Pancreas (tissue), 10 donors: ENCODE results near the gene POLR1B. TPM values are rescaled to one million over a fixed set of nuclear protein-coding genes. Genes with fewer than 3 reads are reported as not detected.
"Not testable (repeated sequence)": the region's sequence is repeated elsewhere in the genome, so short reads cannot be mapped to it uniquely, and the experiment has no call there.

Experiments
- ATAC-seq, 4 donors: fragments of 200-7000 bp; cut with Tn5 transposase; one replicate each; pipeline versions ENCODE4 v1.8.0 to v1.9.1; 2020; ENCODE audit warnings: mild to moderate bottlenecking in 4 of 4, moderate library complexity in 4 of 4
- DNase-seq, 6 donors: peaks; one replicate each; pipeline ENCODE4 v3.0.0-alpha.2; 2020
- FAIRE-seq: peaks from 2 replicates; lab custom pipeline; 2012; peaks lifted over from hg19 to GRCh38; lab: Jason Lieb, UNC
- H3K27ac ChIP-seq, 4 donors: fragments of 200-600 bp; sonication (generic); 1 replicate in 3 of 4; 2 replicates in 1 of 4; pipeline versions ENCODE4 v1.5.0 to v1.8.0; 2020
- H3K27me3 ChIP-seq, 4 donors: fragments of 200-600 bp; one replicate each; pipeline ENCODE4 v1.8.0; 2021
- H3K36me3 ChIP-seq, 3 donors: fragments of 200-600 bp; sonication (generic) in 1 of 3; one replicate each; pipeline versions ENCODE4 v1.5.0 to v1.8.0; 2020 to 2021
- H3K4me1 ChIP-seq, 3 donors: fragments of 200-600 bp; one replicate each; pipeline ENCODE4 v1.8.0; 2021
- H3K4me3 ChIP-seq, 4 donors: fragments of 200-600 bp; sonication (generic) in 2 of 4; one replicate each; pipeline versions ENCODE4 v1.5.0 to v1.8.0; 2020 to 2021
- H3K9me3 ChIP-seq, 4 donors: fragments of 200-600 bp; one replicate each; pipeline ENCODE4 v1.8.0; 2021
- WGBS, 2 donors: extraction: QIAGEN DNeasy Blood & Tissue Kit; methylation state at CpG; one replicate each; pipeline ENCODE4 v1.1.7; 2013; 5-methylcytosine and 5-hydroxymethylcytosine counted together
- intact Hi-C, 3 donors: fragments of 100-400 bp; cut with DNase I; formaldehyde crosslinking; loops; one replicate each; pipeline versions ENCODE4 v1.11.1 to v1.14.2; 2022
- polyA plus RNA-seq, 2 donors: library from polyadenylated mRNA; stranded (reverse); fragments of 200-250 nt; gene quantifications; one replicate each; pipeline ENCODE4 v1.2.3, GENCODE V29; 2013
- total RNA-seq, 6 donors: library from RNA; stranded (reverse); fragmentation: NEBNext Ultra II Directional in 4 of 6; extraction: Animal tissue kit (Norgen Biotek cat#: 25700) in 4 of 6; gene quantifications; one replicate each; pipeline versions ENCODE4 v1.2.1 to v1.2.4, GENCODE V29; 2021 to 2023
- TF ChIP-seq, protein P1 (sequence below), 4 donors: fragments of 200-600 bp; sonication (generic) in 3 of 4; IDR thresholded peaks; one replicate each; pipeline versions ENCODE4 v1.5.0 to v1.8.0; 2021; ENCODE audit warnings: antibody characterized with exemption in 4 of 4
- donor health status: healthy with polysubstance abuse.
- donor health status: DM: no; HTN: no; CAD: no; lungs with moderate emphysema.
- donor health status: DM: no; HTN: no; CAD: no.
- donor health status: control.
- donor health status: control.
- donor health status: Bipolar disorder and iron deficiency.
- donor health status: DM: yes; HTN: yes; CAD: no.
- donor health status: DM: no; HTN: no; CAD: no.
- donor health status: DM: no; HTN: no; CAD: no.
- donor health status: DM: yes; HTN: yes; CAD: no.

Gene POLR1B
- total and polyA plus RNA-seq, 8 donors = 5.5 to 16.9 (median 11.2) TPM

DNA sequence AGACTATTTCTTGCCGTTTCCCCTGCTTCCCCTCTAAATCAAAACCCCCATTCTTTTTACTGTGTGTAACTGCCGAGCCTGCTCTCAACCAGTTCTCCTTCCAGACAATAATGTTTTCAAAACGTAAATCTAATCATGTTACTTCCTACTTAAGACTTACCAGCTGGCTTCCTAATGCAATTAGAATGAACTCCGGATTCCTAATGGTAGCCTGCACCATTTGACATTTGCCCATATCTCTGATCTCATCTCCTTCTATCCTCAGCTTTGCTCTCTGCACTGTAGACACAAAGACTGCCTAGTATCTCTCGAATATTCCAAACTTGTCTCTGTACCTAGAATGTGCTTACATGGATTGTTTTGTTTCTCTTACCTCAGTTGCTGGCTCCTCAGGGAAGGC, 47.4 kb upstream of the POLR1B start:
- WGBS, 2 donors = 78 to 90% methylated on average over 5 of the region's 5 CpGs
- TF ChIP-seq, protein P1, sequence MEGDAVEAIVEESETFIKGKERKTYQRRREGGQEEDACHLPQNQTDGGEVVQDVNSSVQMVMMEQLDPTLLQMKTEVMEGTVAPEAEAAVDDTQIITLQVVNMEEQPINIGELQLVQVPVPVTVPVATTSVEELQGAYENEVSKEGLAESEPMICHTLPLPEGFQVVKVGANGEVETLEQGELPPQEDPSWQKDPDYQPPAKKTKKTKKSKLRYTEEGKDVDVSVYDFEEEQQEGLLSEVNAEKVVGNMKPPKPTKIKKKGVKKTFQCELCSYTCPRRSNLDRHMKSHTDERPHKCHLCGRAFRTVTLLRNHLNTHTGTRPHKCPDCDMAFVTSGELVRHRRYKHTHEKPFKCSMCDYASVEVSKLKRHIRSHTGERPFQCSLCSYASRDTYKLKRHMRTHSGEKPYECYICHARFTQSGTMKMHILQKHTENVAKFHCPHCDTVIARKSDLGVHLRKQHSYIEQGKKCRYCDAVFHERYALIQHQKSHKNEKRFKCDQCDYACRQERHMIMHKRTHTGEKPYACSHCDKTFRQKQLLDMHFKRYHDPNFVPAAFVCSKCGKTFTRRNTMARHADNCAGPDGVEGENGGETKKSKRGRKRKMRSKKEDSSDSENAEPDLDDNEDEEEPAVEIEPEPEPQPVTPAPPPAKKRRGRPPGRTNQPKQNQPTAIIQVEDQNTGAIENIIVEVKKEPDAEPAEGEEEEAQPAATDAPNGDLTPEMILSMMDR (IDR thresholded peaks at IDR 0.05) = no peak
- ATAC-seq (no peak), FAIRE-seq (no peak), DNase-seq (no peak)
- Histone ChIP-seq H3K27ac (no peak overlapping the region), H3K36me3 (peaks cover 0 to 7% (median 0%) of the 10 kb centered on the region in 3 donors), H3K4me3 (no peak overlapping the region), H3K4me1 (no peaks in the 10 kb centered on the region), H3K9me3 (no peaks in the 10 kb centered on the region), H3K27me3 (no peaks in the 10 kb centered on the region)
- intact Hi-C loops = no loop called here

DNA sequence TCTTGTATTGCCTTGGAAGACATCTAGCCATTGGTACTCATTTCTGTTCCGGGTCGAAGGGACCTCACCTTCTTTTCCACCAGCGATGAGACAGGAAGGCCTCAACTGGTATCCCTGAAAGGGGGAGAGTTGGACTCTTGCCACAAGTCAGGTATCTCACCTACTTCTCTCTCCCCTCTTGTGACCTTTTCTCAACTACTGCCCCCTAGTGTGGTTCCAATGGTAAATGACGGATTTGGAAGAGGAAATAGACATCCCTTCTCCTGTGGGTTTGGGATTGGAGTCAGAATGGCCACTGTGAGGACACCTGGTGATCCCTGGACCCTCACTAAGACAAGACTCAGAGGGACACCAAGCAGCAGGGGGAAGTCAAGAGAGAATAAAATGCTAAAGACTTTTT, 46.4 kb upstream of the POLR1B start:
- DNase-seq, H3K4me1 ChIP-seq, FAIRE-seq, ATAC-seq, H3K9me3 ChIP-seq, H3K4me3 ChIP-seq, H3K27me3 ChIP-seq, H3K27ac ChIP-seq, intact Hi-C loops, H3K36me3 ChIP-seq: not testable (repeated sequence)
- WGBS, 2 donors = 72 to 91% methylated on average over 4 of the region's 4 CpGs

DNA sequence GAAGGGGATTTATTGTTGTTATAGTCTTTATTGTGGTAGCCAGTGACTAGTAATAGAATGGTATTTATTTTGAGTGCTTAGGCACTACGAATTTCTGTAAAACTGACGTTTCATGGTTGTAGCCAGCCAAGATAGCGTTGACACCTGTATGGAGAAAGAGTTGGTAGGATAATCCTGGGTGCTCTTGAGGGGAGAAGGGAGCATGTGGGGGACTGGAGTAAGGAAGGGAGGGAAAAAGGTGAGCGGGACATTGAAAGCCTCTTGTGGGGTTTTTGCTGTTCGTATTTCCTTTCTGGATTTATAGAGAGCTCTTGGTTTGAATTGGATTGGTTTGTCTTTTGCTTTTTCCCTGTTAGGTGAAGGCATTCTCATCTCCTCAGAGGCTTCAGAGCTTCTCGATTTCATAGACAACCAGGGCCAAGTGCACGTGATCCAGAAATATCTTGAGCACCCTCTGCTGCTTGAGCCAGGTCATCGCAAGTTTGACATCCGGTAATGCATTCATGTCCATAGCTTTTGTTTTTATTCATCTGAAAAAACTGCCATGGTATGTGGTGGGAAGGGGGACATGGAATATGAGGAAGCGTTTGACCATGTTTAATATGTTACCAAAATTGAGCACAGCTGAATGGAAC, 41.3 kb upstream of the POLR1B start:
- H3K27me3 ChIP-seq, intact Hi-C loops, H3K36me3 ChIP-seq, H3K27ac ChIP-seq, H3K4me3 ChIP-seq, H3K9me3 ChIP-seq, H3K4me1 ChIP-seq: not testable (repeated sequence)
- ATAC-seq = peak; percentile 86 to 92 (median 90)
- TF ChIP-seq, protein P1 (IDR thresholded peaks at IDR 0.05) = peak in 1 of 4 donors; percentile 11
- DNase-seq = peak in 2 of 6 donors; percentile 21 to 56
- WGBS, 2 donors = 33 to 34% methylated on average over 8 to 9 of the region's 10 CpGs
- FAIRE-seq = peak; percentile 29

DNA sequence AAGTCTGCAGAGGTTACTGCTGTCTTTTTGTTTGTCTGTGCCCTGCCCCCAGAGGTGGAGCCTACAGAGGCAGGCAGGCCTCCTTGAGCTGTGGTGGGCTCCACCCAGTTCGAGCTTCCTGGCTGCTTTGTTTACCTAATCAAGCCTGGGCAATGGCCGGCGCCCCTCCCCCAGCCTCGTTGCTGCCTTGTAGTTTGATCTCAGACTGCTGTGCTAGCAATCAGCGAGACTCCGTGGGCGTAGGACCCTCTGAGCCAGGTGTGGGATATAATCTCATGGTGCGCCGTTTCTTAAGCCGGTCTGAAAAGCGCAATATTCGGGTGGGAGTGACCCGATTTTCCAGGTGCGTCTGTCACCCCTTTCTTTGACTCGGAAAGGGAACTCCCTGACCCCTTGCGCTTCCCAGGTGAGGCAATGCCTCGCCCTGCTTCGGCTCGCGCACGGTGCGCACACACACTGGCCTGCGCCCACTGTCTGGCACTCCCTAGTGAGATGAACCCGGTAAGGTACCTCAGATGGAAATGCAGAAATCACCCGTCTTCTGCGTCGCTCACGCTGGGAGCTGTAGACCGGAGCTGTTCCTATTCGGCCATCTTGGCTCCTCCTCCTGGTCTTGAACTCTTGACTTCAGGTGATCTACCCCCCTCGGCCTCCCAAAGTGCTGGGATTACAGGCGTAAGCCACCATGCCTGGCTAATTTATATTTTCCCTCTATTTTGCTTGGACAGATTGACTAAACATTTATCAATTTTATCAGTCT, 32.8 kb upstream of the POLR1B start:
- H3K27ac ChIP-seq, H3K27me3 ChIP-seq, H3K4me3 ChIP-seq, ATAC-seq, H3K4me1 ChIP-seq, intact Hi-C loops, H3K36me3 ChIP-seq, H3K9me3 ChIP-seq, FAIRE-seq, DNase-seq: not testable (repeated sequence)
- 89 to 93% methylated on average over 21 to 29 of the region's 32 CpGs for WGBS, 2 donors

DNA sequence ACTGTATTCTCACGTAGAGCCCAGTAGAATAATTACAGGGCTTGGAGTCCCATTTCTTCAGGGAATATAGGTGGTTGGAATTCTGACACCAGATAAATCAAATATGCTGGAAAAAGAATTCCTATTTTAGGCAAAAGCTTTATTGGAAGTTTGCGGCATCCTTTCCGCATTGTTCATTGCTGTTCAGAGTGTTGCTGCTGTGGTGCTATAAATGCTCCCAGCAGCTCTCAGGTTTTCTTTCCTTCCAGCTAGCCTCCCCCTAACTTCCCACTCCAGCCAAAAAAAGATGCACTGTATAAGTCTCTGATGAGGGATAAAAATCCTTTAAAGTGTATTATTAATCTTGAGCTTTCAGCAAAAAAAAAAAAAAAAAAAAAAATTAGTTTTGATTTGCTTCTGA, 25.5 kb upstream of the POLR1B start:
- intact Hi-C loops = no loop called here
- no peak for DNase-seq
- H3K9me3 ChIP-seq = no peaks in the 10 kb centered on the region
- no peaks in the 10 kb centered on the region for H3K36me3 ChIP-seq
- no peak overlapping the region for H3K27ac ChIP-seq
- FAIRE-seq = no peak
- H3K4me1 ChIP-seq = no peaks in the 10 kb centered on the region
- H3K4me3 ChIP-seq = no peak overlapping the region
- TF ChIP-seq, protein P1 (IDR thresholded peaks at IDR 0.05) = no peak
- no peaks in the 10 kb centered on the region for H3K27me3 ChIP-seq
- ATAC-seq = no peak
- 97 to 99% methylated on average over 3 of the region's 3 CpGs for WGBS, 2 donors

DNA sequence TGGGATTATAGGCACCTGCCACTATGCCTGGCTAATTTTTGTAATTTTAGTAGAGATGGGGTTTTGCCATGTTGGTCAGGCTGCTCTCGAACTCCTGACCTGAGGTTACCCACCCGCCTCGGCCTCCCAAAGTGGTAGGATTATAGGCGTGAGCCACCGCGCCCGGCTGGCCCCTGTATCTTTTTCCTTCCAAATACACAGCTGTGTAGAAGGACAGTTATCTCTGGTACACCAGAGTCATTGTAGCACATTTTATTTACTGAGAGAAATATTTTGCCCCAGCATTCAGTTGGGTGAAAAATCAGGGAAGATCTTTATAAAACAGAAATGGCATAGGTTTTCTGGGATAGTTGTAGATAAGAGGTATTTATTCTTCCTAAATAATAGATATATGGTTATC, 23.5 kb upstream of the POLR1B start:
- Histone ChIP-seq H3K36me3 (no peaks in the 10 kb centered on the region), H3K4me1 (no peaks in the 10 kb centered on the region), H3K9me3 (no peaks in the 10 kb centered on the region), H3K27me3 (no peaks in the 10 kb centered on the region), H3K27ac (no peak overlapping the region), H3K4me3 (no peak overlapping the region)
- TF ChIP-seq, protein P1 (IDR thresholded peaks at IDR 0.05) = no peak
- WGBS, 2 donors = 82 to 87% methylated on average over 7 of the region's 7 CpGs
- intact Hi-C loops = no loop called here
- ATAC-seq = no peak
- DNase-seq = no peak
- no peak for FAIRE-seq
